HepG2 (cell line): ENCODE measurements around the gene SAE1. TPM values are rescaled to one million over a fixed set of nuclear protein-coding genes. Genes with fewer than 3 reads are reported as not detected.

Source experiments
- ELF3 ChIP-seq: IDR thresholded peaks from 2 replicates; pipeline ENCODE4 v1.6.1; 2016; ENCODE audit warnings: missing genetic modification reagents, missing compliant biosample characterization
- KDM5A ChIP-seq: fragments of 200-600 bp; sonication (generic); IDR thresholded peaks from 2 replicates; pipeline ENCODE4 v1.7.0; 2018; ENCODE audit warnings: antibody characterized with exemption, mild to moderate bottlenecking, low read length, borderline replicate concordance
- KDM5B ChIP-seq: sonication (generic); formaldehyde crosslinking; IDR thresholded peaks from 2 replicates; pipeline ENCODE4 v1.4.0; 2020; ENCODE audit warnings: missing genetic modification reagents, mild to moderate bottlenecking, borderline replicate concordance
- KLF6 ChIP-seq: IDR thresholded peaks from 2 replicates; pipeline ENCODE4 v1.8.0; 2016; ENCODE audit warnings: missing biosample characterization, missing genetic modification reagents
- NCOA5 ChIP-seq: sonication (generic); formaldehyde crosslinking; IDR thresholded peaks from 2 replicates; pipeline ENCODE4 v1.4.0; 2020; ENCODE audit warnings: missing genetic modification reagents
- NFKB2 ChIP-seq: sonication (generic); formaldehyde crosslinking; IDR thresholded peaks from 2 replicates; pipeline ENCODE4 v1.4.0; 2020; ENCODE audit warnings: missing genetic modification reagents, borderline replicate concordance
- NFYB ChIP-seq: sonication (generic); formaldehyde crosslinking; IDR thresholded peaks from 2 replicates; pipeline ENCODE4 v1.4.0; 2020; ENCODE audit warnings: missing genetic modification reagents
- PCBP2 ChIP-seq: fragments of 200-400 bp; formaldehyde crosslinking; optimal IDR thresholded peaks from 2 replicates; pipeline ENCODE3; 2018; ENCODE audit warnings: low read length, low read depth; ENCODE audit not compliant: poor library complexity, severe bottlenecking
- SIX4 ChIP-seq: sonication (generic); formaldehyde crosslinking; IDR thresholded peaks from 2 replicates; pipeline ENCODE4 v1.4.0; 2020; ENCODE audit warnings: missing genetic modification reagents
- SPEN ChIP-seq: sonication (generic); formaldehyde crosslinking; IDR thresholded peaks from 2 replicates; pipeline ENCODE4 v1.5.1; 2020; ENCODE audit warnings: low read depth, mild to moderate bottlenecking, missing genetic modification reagents
- U2AF1 ChIP-seq: fragments of 200-400 bp; formaldehyde crosslinking; optimal IDR thresholded peaks from 2 replicates; pipeline ENCODE3; 2017; ENCODE audit warnings: mild to moderate bottlenecking, low read depth, low read length
- YEATS4 ChIP-seq: sonication (generic); formaldehyde crosslinking; IDR thresholded peaks from 2 replicates; pipeline ENCODE4 v1.4.0; 2020; ENCODE audit warnings: missing genetic modification reagents, borderline replicate concordance
- ZFX ChIP-seq: sonication (generic); formaldehyde crosslinking; IDR thresholded peaks from 2 replicates; pipeline ENCODE4 v1.4.0; 2020; ENCODE audit warnings: mild to moderate bottlenecking, low read depth, missing genetic modification reagents, moderate library complexity
- ZNF207 ChIP-seq: fragments of 450-650 bp; IDR thresholded peaks from 2 replicates; pipeline ENCODE4 v1.6.1; 2016; ENCODE audit warnings: antibody characterized with exemption, borderline replicate concordance
- ZNF224 ChIP-seq: sonication (generic); formaldehyde crosslinking; IDR thresholded peaks from 2 replicates; pipeline ENCODE4 v1.5.0; 2020; ENCODE audit warnings: mild to moderate bottlenecking, missing genetic modification reagents
- ZNF354B ChIP-seq: sonication (generic); formaldehyde crosslinking; IDR thresholded peaks from 2 replicates; pipeline ENCODE4 v1.8.0; 2022; ENCODE audit warnings: mild to moderate bottlenecking, missing genetic modification reagents
- ZNF562 ChIP-seq: sonication (generic); formaldehyde crosslinking; IDR thresholded peaks from 2 replicates; pipeline ENCODE4 v1.8.0; 2022; ENCODE audit warnings: missing genetic modification reagents, borderline replicate concordance
- ZNF674 ChIP-seq: sonication (generic); formaldehyde crosslinking; IDR thresholded peaks from 2 replicates; pipeline ENCODE4 v1.5.0; 2020; ENCODE audit warnings: low read depth, mild to moderate bottlenecking, missing genetic modification reagents
- ZNF691 ChIP-seq: sonication (generic); formaldehyde crosslinking; IDR thresholded peaks from 2 replicates; pipeline ENCODE4 v1.4.0; 2020; ENCODE audit warnings: missing genetic modification reagents, low read depth, mild to moderate bottlenecking, borderline replicate concordance
- ZNF782 ChIP-seq: sonication (generic); formaldehyde crosslinking; IDR thresholded peaks from 2 replicates; pipeline ENCODE4 v1.4.0; 2020; ENCODE audit warnings: missing genetic modification reagents, mild to moderate bottlenecking, borderline replicate concordance
- polyA plus RNA-seq, 8 experiments: library from polyadenylated mRNA; depleted of rRNA in 3 of 8; stranded (reverse) in 7 of 8; unstranded in 1 of 8; fragments of >200 nt; fragmentation: Illumina TruSeq in 4 of 8; extraction: Trizol in 4 of 8; gene quantifications; 2 replicates each; pipeline versions ENCODE4 v1.2.1 to v1.2.3, GENCODE V29; 2011 to 2016; ENCODE audit warnings: low read depth in 4 of 8, missing spikeins in 1 of 8, mixed read lengths in 1 of 8; ENCODE audit not compliant: insufficient read depth in 1 of 8
- total RNA-seq, 5 experiments: library from RNA; depleted of rRNA; stranded (reverse); fragments of >200 nt; fragmentation: Illumina TruSeq; extraction: Trizol; gene quantifications; 2 replicates each; pipeline ENCODE4 v1.2.3, GENCODE V29; 2016; ENCODE audit warnings: low read depth in 1 of 5
- TF ChIP-seq, protein P1 (sequence below): sonication (generic); formaldehyde crosslinking; IDR thresholded peaks from 2 replicates; pipeline ENCODE4 v1.5.1; 2020; ENCODE audit warnings: missing genetic modification reagents, mild to moderate bottlenecking, borderline replicate concordance
- TF ChIP-seq, protein P2 (sequence below): sonication (generic); formaldehyde crosslinking; IDR thresholded peaks from 2 replicates; pipeline ENCODE4 v1.5.0; 2020; ENCODE audit warnings: mild to moderate bottlenecking, missing genetic modification reagents
- TF ChIP-seq, protein P3 (sequence below): sonication (generic); formaldehyde crosslinking; IDR thresholded peaks from 2 replicates; pipeline ENCODE4 v1.9.0; 2021; ENCODE audit warnings: missing genetic modification reagents, borderline replicate concordance

SAE1 gene
- total and polyA plus RNA-seq, 2 of the 13 experiments (the other 11 are each of a cell fraction or from before 2014, with no cell fraction given), result 87.6 to 197 TPM

- TF ChIP-seq ELF3 (CRISPR knock-in tag) (peak; percentile 76), ZNF354B (CRISPR knock-in tag) (no peak), NCOA5 (CRISPR knock-in tag) (no peak), NFYB (CRISPR knock-in tag) (no peak), KLF6 (peak; percentile 89; the same call in 1 of the 2 replicates), ZNF782 (CRISPR knock-in tag) (no peak), ZNF224 (0 out of 2 replicates have a peak, but pooled peaks have one; percentile 40), KDM5B (peak; percentile 76; the same call in 1 of the 2 replicates), U2AF1 (no peak), ZNF691 (CRISPR knock-in tag) (no peak), ZNF674 (CRISPR knock-in tag) (no peak), SIX4 (CRISPR knock-in tag) (peak; percentile 93), NFKB2 (CRISPR knock-in tag) (no peak), ZFX (CRISPR knock-in tag) (peak; percentile 82), ZNF562 (CRISPR knock-in tag) (no peak), SPEN (CRISPR knock-in tag) (peak; percentile 76; the same call in 1 of the 2 replicates), YEATS4 (CRISPR knock-in tag) (peak; percentile 82; the same call in 1 of the 2 replicates), KDM5A (no peak), PCBP2 (no peak), ZNF207 (no peak)
- TF ChIP-seq, protein P1, sequence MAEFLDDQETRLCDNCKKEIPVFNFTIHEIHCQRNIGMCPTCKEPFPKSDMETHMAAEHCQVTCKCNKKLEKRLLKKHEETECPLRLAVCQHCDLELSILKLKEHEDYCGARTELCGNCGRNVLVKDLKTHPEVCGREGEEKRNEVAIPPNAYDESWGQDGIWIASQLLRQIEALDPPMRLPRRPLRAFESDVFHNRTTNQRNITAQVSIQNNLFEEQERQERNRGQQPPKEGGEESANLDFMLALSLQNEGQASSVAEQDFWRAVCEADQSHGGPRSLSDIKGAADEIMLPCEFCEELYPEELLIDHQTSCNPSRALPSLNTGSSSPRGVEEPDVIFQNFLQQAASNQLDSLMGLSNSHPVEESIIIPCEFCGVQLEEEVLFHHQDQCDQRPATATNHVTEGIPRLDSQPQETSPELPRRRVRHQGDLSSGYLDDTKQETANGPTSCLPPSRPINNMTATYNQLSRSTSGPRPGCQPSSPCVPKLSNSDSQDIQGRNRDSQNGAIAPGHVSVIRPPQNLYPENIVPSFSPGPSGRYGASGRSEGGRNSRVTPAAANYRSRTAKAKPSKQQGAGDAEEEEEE (CRISPR knock-in tag), result no peak
- TF ChIP-seq, protein P2, sequence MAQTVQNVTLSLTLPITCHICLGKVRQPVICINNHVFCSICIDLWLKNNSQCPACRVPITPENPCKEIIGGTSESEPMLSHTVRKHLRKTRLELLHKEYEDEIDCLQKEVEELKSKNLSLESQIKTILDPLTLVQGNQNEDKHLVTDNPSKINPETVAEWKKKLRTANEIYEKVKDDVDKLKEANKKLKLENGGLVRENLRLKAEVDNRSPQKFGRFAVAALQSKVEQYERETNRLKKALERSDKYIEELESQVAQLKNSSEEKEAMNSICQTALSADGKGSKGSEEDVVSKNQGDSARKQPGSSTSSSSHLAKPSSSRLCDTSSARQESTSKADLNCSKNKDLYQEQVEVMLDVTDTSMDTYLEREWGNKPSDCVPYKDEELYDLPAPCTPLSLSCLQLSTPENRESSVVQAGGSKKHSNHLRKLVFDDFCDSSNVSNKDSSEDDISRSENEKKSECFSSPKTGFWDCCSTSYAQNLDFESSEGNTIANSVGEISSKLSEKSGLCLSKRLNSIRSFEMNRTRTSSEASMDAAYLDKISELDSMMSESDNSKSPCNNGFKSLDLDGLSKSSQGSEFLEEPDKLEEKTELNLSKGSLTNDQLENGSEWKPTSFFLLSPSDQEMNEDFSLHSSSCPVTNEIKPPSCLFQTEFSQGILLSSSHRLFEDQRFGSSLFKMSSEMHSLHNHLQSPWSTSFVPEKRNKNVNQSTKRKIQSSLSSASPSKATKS (CRISPR knock-in tag), result no peak
- TF ChIP-seq, protein P3, sequence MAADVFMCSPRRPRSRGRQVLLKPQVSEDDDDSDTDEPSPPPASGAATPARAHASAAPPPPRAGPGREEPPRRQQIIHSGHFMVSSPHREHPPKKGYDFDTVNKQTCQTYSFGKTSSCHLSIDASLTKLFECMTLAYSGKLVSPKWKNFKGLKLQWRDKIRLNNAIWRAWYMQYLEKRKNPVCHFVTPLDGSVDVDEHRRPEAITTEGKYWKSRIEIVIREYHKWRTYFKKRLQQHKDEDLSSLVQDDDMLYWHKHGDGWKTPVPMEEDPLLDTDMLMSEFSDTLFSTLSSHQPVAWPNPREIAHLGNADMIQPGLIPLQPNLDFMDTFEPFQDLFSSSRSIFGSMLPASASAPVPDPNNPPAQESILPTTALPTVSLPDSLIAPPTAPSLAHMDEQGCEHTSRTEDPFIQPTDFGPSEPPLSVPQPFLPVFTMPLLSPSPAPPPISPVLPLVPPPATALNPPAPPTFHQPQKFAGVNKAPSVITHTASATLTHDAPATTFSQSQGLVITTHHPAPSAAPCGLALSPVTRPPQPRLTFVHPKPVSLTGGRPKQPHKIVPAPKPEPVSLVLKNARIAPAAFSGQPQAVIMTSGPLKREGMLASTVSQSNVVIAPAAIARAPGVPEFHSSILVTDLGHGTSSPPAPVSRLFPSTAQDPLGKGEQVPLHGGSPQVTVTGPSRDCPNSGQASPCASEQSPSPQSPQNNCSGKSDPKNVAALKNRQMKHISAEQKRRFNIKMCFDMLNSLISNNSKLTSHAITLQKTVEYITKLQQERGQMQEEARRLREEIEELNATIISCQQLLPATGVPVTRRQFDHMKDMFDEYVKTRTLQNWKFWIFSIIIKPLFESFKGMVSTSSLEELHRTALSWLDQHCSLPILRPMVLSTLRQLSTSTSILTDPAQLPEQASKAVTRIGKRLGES (CRISPR knock-in tag), result no peak
Observed at GRCh38 chr19:47096100-47096704, 34.4 kb upstream of the SAE1 start (continued).
